ENCODE measurements around the gene TRPM4. TPM values are rescaled to one million over a fixed set of nuclear protein-coding genes. Genes with fewer than 3 reads are reported as not detected.

Gene TRPM4
- total and polyA plus RNA-seq, 2 of the 8 experiments (the other 6 are each of a cell fraction or from before 2014, with no cell fraction given) = 11.3 to 13.3 TPM

DNA sequence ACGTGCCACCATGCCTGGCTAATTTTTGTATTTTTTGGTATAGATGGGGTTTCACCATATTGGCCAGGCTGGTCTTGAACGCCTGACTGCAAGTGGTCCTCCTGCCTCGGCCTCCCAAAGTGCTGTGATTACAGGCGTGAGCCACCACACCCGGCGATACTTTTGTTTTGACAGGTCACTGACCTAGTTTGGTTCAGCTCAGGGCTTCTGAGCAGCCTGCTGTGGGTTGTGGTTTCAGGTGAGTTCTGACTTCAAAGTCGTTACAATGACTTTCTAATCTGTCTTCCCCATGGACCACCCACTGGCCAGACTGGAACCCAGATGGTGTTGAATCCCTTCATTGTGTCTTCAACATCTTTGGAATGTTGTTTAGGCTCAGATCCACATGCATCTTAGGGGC lies 73.8 kb downstream of the TRPM4 start (continued):
- TF ChIP-seq CEBPB (IDR thresholded peaks at IDR 0.05; ENCODE audit: low read depth, low read length) = no peak
- no peak for TF ChIP-seq JUN (IDR thresholded peaks at IDR 0.05; ENCODE audit: low read depth, low read length)
- no peak for TF ChIP-seq ZNF274 (IDR thresholded peaks at IDR 0.05; ENCODE audit: borderline replicate concordance, extremely low read depth, low read length)
